ENCODE data around the gene RNFT2.

Gene RNFT2

DNA sequence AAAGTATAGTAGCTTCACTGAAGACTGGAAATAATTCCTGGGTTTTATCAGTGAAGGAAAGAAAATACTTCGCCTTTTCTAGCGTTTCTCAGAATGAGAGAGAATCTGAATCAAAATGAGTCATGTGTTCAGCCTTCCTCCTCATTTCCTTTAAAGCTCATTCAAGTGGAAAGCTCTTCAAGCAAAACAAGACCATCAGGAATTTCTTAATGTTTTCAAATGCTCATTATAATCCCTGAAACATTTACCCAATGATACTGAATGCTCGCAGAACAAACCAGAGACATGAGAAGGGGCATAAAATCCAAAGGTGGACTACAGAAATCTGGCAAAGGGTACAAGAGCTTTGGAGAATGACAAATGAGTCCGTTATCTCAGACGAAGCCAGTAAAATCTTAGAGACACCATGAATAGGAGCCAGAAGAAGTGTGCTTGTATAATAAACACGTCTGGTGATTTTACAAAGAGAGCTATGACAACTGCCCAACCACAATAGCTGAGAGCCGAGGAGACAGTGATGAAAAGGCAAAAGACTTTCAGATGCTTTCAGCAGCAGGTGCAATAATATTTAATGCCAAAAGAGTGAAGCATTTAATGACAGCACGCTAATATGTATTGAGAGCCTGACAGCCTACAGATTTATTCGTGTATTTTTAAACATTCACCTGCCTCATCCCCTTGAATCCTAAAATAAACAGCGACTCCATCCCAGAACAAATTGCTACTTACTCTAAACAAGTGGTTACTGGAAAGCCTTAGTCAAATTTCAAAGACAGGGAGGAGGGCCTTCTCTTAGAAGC, 19.3 kb upstream of the RNFT2 start:
- DNase-seq (ENCODE audit: low read depth), result peak; percentile 37
- no peak overlapping the region for H3K4me3 ChIP-seq (ENCODE audit: control insufficient read depth, low read depth, low read length)
- TF ChIP-seq CTCF (conservative IDR thresholded peaks at IDR 0.05; ENCODE audit: control insufficient read depth, insufficient read depth, low read depth, low read length), result no peak

DNA sequence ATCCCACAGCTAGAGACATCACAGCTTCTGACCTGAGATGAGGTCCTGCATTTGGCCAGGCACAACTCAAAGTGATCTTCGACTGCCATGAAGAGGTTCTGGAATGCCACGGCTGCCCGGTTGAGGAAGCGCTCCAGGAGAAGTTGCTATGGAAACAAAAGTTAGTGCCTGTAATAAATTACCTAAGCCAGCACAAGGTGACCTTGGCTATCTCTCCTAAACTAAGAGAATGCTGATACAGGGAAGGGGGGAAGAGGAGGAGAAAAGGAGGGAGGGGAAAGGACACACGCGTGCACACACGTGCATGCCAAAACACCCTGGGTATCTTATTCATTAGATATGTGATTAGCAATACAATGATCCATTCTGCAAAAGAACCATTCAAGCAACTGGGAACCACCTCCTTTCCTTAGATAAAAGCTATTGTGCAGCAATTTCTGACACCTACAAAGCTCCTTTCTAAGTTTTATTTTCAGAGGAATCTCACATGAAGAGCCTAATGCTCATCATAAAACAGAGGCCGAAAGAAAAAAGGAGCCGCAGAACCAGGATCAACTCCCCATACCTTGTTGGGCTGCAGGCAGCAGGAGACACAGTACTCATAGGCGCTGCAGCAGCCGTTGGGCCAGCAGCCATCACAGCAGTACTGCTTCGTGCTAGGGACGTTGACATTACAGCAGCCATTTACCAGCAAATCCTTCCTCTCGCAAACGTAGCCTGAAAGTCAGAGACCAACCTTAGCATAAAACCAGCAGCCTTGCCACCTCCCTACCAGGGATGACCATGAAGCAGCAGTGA, 18.2 kb upstream of the RNFT2 start:
- TF ChIP-seq CTCF (conservative IDR thresholded peaks at IDR 0.05; ENCODE audit: control insufficient read depth, insufficient read depth, low read depth, low read length), result no peak
- no peak overlapping the region for H3K4me3 ChIP-seq (ENCODE audit: control insufficient read depth, low read depth, low read length)
- no peak for DNase-seq (ENCODE audit: low read depth)

GRCh38 chr12:116722245-116722644, 15.9 kb upstream of the RNFT2 start:
- DNase-seq (ENCODE audit: low read depth), result no peak
- H3K4me3 ChIP-seq (ENCODE audit: control insufficient read depth, low read depth, low read length), result no peak overlapping the region
- no peak for TF ChIP-seq CTCF (conservative IDR thresholded peaks at IDR 0.05; ENCODE audit: control insufficient read depth, insufficient read depth, low read depth, low read length)

GRCh38 chr12:116726694-116727093, 11.4 kb upstream of the RNFT2 start:
- DNase-seq (ENCODE audit: low read depth), result peak; percentile 14
- TF ChIP-seq CTCF (conservative IDR thresholded peaks at IDR 0.05; ENCODE audit: control insufficient read depth, insufficient read depth, low read depth, low read length), result no peak
- no peak overlapping the region for H3K4me3 ChIP-seq (ENCODE audit: control insufficient read depth, low read depth, low read length)

- H3K4me3 ChIP-seq (ENCODE audit: control insufficient read depth, low read depth, low read length), result no peak overlapping the region
- no peak for DNase-seq (ENCODE audit: low read depth)
- TF ChIP-seq CTCF (conservative IDR thresholded peaks at IDR 0.05; ENCODE audit: control insufficient read depth, insufficient read depth, low read depth, low read length), result no peak
Measured at GRCh38 chr12:116727261-116727660, 10.9 kb upstream of the RNFT2 start.

GRCh38 chr12:116727891-116728290, 10.2 kb upstream of the RNFT2 start:
- TF ChIP-seq CTCF (conservative IDR thresholded peaks at IDR 0.05; ENCODE audit: control insufficient read depth, insufficient read depth, low read depth, low read length), result no peak
- no peak for DNase-seq (ENCODE audit: low read depth)
- H3K4me3 ChIP-seq (ENCODE audit: control insufficient read depth, low read depth, low read length), result no peak overlapping the region
